Lower lobe of right lung (tissue), 2 donors: ENCODE measurements around the gene REXO5. TPM values are rescaled to one million over a fixed set of nuclear protein-coding genes. Genes with fewer than 3 reads are reported as not detected.
"Not testable (repeated sequence)": the region's sequence is repeated elsewhere in the genome, so short reads cannot be mapped to it uniquely, and the experiment has no call there.

Experiments
- ATAC-seq, 2 donors: fragments of 200-7000 bp; cut with Tn5 transposase; one replicate each; pipeline ENCODE4 v1.9.1; 2020 to 2022; ENCODE audit warnings: mild to moderate bottlenecking in 2 of 2, moderate library complexity in 2 of 2
- DNase-seq: peaks from one replicate; pipeline ENCODE4 v3.0.0-alpha.2; 2020
- H3K27ac ChIP-seq: fragments of 200-600 bp; one replicate; pipeline ENCODE4 v1.8.0; 2022
- H3K27me3 ChIP-seq: fragments of 200-600 bp; one replicate; pipeline ENCODE4 v1.8.0; 2022; ENCODE audit warnings: low read depth
- H3K36me3 ChIP-seq: fragments of 200-600 bp; one replicate; pipeline ENCODE4 v1.8.0; 2022; ENCODE audit warnings: mild to moderate bottlenecking
- H3K4me1 ChIP-seq: fragments of 200-600 bp; one replicate; pipeline ENCODE4 v1.8.0; 2022
- H3K4me3 ChIP-seq: fragments of 200-600 bp; one replicate; pipeline ENCODE4 v1.8.0; 2022; ENCODE audit warnings: mild to moderate bottlenecking
- H3K9me3 ChIP-seq: fragments of 200-600 bp; one replicate; pipeline ENCODE4 v1.8.0; 2022
- intact Hi-C: fragments of 100-400 bp; cut with DNase I; formaldehyde crosslinking; loops from one replicate; pipeline ENCODE4 v1.11.0; 2022
- total RNA-seq: library from RNA; stranded (reverse); fragmentation: NEBNext Ultra II Directional; extraction: Animal tissue kit (Norgen Biotek cat#: 25700); gene quantifications from one replicate; pipeline ENCODE4 v1.2.1, GENCODE V29; 2021
- TF ChIP-seq, protein P1 (sequence below): fragments of 200-600 bp; IDR thresholded peaks from one replicate; pipeline ENCODE4 v1.8.0; 2022; ENCODE audit warnings: antibody characterized with exemption, mild to moderate bottlenecking
- donor health status: DM: no; HTN: yes; CAD: no; lungs with severe emphysema.

REXO5 gene
- total RNA-seq, 1 donor from 2014 or later = 4.7 TPM

DNA sequence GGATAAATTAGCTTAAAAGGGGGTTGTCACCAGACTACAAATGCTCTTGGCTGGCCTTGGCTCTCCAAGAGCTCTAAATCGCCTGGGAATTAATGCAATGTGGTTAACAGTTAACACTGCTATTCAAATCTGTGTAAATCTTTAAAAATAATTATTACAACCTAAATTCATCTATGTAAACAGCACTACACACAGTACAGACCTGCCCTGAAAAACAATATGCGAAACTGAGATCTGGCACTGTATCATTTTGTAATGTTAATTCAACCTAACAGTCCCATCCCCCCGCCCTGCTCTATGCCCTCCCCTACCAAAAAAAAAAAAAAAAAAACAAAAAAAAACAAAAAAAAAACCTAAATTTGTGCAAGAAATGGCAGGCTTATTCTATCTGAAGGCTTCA, 52.9 kb downstream of the REXO5 start:
- TF ChIP-seq, protein P1, sequence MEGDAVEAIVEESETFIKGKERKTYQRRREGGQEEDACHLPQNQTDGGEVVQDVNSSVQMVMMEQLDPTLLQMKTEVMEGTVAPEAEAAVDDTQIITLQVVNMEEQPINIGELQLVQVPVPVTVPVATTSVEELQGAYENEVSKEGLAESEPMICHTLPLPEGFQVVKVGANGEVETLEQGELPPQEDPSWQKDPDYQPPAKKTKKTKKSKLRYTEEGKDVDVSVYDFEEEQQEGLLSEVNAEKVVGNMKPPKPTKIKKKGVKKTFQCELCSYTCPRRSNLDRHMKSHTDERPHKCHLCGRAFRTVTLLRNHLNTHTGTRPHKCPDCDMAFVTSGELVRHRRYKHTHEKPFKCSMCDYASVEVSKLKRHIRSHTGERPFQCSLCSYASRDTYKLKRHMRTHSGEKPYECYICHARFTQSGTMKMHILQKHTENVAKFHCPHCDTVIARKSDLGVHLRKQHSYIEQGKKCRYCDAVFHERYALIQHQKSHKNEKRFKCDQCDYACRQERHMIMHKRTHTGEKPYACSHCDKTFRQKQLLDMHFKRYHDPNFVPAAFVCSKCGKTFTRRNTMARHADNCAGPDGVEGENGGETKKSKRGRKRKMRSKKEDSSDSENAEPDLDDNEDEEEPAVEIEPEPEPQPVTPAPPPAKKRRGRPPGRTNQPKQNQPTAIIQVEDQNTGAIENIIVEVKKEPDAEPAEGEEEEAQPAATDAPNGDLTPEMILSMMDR = no peak
- no peak overlapping the region for H3K27ac ChIP-seq
- H3K27me3 ChIP-seq = no peaks in the 10 kb centered on the region
- no peaks in the 10 kb centered on the region for H3K9me3 ChIP-seq
- ATAC-seq (no peak), DNase-seq (no peak)
- no peak overlapping the region for H3K4me3 ChIP-seq
- peaks cover 43% of the 10 kb centered on the region for H3K4me1 ChIP-seq
- H3K36me3 ChIP-seq = peaks cover 32% of the 10 kb centered on the region
- intact Hi-C loops = loop anchor here (10.0 kb wide), 1 partner anchor 226 kb away; no protein-coding TSS in a partner anchor

DNA sequence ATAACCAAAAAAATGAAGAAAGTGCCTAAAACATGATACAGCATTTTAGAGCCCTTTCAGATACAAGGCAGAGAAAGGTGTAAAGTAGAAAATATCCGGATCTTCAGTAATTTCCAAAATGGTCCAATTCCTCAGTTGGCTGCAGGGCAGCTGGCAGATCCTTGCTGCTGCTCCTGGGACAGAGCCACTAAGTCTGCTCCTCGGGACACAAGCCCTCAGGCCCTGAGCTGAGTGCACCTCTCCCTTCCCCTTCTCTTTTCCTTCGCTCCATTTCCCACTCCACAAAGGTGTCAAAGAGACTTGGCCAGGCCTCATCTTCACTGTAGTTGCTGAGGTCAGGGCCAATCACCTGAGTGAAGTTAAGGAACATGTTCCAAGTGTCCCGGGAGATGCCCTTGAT, 53.4 kb downstream of the REXO5 start:
- Histone ChIP-seq H3K36me3 (peaks cover 32% of the 10 kb centered on the region), H3K27ac (no peak overlapping the region), H3K4me3 (no peak overlapping the region), H3K4me1 (peaks cover 39% of the 10 kb centered on the region), H3K27me3 (no peaks in the 10 kb centered on the region), H3K9me3 (no peaks in the 10 kb centered on the region)
- DNase-seq = no peak
- intact Hi-C loops = loop anchor here (10.0 kb wide), 1 partner anchor 225 kb away; no protein-coding TSS in a partner anchor
- TF ChIP-seq, protein P1 = no peak
- no peak for ATAC-seq

DNA sequence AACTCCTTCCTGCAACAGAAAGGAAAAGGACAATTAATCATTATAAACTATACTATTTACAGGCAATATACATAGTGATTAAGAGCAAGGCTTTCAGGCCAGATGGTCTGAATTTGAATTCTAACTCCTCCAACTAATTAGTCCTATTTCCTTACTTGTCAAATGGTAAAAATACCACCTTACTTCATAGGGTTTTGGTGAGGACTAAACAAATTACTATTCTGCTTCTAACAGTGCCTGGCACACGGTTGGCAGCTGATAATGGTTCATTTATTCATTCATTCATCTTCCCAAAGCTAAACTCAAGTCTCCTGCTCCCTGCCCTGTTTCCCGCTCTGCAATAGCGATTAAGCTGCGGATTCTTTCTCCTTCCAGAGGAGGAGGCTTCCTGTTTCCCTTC, 54.0 kb downstream of the REXO5 start:
- H3K36me3 ChIP-seq = peaks cover 32% of the 10 kb centered on the region
- H3K4me1 ChIP-seq = peaks cover 41% of the 10 kb centered on the region
- H3K9me3 ChIP-seq = no peaks in the 10 kb centered on the region
- TF ChIP-seq, protein P1 = no peak
- no peak overlapping the region for H3K27ac ChIP-seq
- H3K27me3 ChIP-seq = no peaks in the 10 kb centered on the region
- ATAC-seq = no peak
- no peak overlapping the region for H3K4me3 ChIP-seq
- intact Hi-C loops = no loop called here
- no peak for DNase-seq

DNA sequence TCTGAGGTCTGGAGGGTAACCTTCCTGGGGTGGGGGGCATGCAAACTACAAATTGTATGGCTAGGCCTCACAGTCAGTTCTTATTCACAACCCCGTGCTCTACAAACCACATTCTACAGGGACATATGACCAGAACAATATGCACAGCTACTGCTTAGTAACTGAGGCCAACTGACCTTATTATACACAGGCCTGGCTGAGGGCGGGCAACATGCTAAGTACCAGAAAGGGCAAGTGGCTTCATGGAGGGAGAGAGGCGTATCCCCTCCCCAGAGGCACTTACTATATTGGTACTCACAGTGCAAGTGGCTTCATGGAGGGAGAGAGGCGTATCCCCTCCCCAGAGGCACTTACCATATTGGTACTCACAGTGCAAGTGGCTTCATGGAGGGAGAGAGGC, 54.7 kb downstream of the REXO5 start:
- DNase-seq, intact Hi-C loops, H3K27me3 ChIP-seq, H3K9me3 ChIP-seq, H3K27ac ChIP-seq, ATAC-seq, H3K4me3 ChIP-seq: not testable (repeated sequence)
- H3K36me3 ChIP-seq = peaks cover 32% of the 10 kb centered on the region
- peaks cover 47% of the 10 kb centered on the region for H3K4me1 ChIP-seq

DNA sequence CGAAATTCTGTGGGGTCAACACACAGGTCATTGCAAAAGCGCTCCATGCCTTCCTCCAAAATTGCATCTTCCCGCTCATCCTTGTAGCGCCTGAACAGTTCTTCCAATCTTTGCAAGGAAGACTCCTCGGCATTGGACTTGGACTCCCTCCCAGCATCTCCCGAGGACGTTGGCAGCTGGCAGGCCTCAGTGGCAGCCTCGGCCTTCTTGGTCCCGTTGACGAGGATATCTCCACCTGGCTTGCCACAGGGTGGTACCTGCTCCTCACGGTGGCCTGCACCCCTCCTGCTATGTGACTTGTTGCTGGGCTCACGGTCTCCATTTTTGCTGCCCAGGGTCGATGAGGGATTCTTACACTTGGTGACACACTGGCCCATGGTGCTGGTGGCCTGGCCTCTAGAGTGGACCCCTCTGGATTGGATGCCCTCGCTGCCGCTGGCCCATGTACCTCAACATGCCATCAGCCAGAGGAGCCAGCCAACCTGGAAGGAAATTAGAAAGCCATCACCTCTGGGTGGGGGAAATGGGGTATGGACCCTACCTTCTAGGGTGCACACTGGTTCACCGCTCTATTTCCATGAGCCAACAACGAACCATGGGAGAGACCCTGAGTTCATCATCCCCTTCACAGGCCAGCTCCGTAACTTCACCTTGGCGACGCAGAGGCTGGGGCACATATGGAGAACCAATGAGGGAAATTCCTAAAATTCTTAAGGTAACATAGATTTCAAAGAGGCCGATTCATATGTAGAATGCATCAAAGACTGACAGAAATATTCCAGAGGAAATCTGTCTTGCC, 56.0 kb downstream of the REXO5 start:
- Histone ChIP-seq H3K27ac (no peak overlapping the region), H3K4me3 (no peak overlapping the region), H3K4me1 (peaks cover 48% of the 10 kb centered on the region), H3K9me3 (no peaks in the 10 kb centered on the region), H3K27me3 (no peaks in the 10 kb centered on the region), H3K36me3 (peaks cover 32% of the 10 kb centered on the region)
- ATAC-seq = no peak
- intact Hi-C loops = no loop called here
- no peak for DNase-seq
- TF ChIP-seq, protein P1 = no peak

DNA sequence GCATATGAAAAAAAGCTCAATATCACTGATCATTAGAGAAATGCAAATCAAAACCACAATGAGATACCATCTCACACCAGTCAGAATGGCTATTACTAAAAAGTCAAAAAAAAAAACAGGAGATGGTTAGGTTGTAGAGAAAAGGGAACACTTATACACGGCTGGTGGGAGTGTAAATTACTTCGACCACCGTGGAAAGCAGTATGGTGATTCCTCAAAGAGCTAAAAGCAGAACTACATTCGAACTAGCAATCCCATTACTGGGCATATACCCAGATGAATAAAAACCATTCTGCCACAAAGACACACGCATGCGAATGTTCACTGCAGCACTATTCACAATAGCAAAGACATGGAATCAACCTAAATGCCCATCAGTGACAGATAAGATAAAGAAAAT, 58.0 kb downstream of the REXO5 start:
- H3K4me3 ChIP-seq, H3K27me3 ChIP-seq, intact Hi-C loops, ATAC-seq, H3K9me3 ChIP-seq, DNase-seq, H3K27ac ChIP-seq: not testable (repeated sequence)
- peaks cover 61% of the 10 kb centered on the region for H3K4me1 ChIP-seq
- peaks cover 32% of the 10 kb centered on the region for H3K36me3 ChIP-seq
